ENCODE measurements around the gene TMOD3.

DNA sequence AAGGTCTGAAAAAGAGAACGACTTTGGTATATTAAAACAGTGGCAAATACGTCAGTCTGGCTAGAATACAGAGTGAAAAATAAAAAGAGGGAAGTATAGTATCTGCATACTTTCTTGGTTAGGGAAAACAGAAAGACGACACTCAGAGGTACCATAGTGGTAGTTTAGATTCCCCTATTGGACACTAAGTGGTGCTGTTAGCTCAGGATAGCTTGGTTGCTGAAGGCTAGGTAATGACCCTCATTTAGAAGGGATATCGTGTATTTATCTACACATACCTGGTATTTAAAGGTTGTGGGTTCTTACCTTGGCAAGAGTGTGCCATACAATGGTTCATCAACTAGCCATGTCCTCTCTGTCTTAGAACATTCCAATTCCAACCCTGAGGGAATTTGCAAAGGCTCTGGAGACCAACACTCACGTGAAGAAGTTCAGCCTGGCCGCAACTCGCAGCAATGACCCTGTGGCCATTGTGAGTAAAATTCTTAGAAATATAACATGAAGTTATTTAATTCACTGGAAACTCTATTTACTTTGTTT lies 47.0 kb upstream of the TMOD3 start:
- TF ChIP-seq YY1 (IDR thresholded peaks at IDR 0.05; ENCODE audit: insufficient read depth, insufficient read length) (no peak), SUZ12 (IDR thresholded peaks at IDR 0.05; ENCODE audit: extremely low read depth, insufficient read depth, insufficient read length) (no peak), ZNF274 (IDR thresholded peaks at IDR 0.05; ENCODE audit: low read depth, low read length) (no peak)

Data from NT2/D1 (cell line).